Measurements from ENCODE around the gene LRRC4C.
A peak's percentile ranks its signal among the peaks of the same experiment; 100 is the strongest.

LRRC4C gene

DNA sequence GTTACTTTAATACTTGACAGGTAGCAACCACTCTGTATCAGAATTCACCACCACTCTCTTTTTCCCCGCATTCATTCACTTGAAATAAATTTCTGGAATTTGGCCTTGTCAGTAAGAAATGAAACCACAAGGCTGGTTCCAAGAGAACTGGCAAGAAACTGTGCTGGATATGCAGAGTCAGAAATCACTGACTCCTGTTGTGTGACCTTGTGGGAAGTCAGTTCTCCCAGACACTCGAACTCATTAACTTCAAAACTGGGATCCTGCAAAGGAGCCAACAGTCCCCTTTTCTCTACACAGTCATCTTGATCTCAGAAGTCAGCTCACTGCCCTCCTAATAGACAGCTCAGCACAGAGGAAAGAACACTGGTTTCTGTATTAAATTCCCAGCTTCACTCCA lies 142.7 kb downstream of the LRRC4C start:
- no peak overlapping the region for H3K23ac ChIP-seq (ENCODE audit: low read depth, low read length, poor library complexity)
- no peak overlapping the region for H3K9ac ChIP-seq (ENCODE audit: low read depth, low read length, poor library complexity)
- no peak overlapping the region for H3K18ac ChIP-seq (ENCODE audit: low read length)
- no peak overlapping the region for H2BK120ac ChIP-seq (ENCODE audit: low read depth, low read length)
- no peaks in the 10 kb centered on the region for H3K27me3 ChIP-seq (ENCODE audit: control insufficient read depth in 3 of 3, insufficient read depth in 3 of 3, low read depth in 1 of 3, low read length in 3 of 3)
- H3K79me1 ChIP-seq (ENCODE audit: low read depth, low read length), result no peaks in the 10 kb centered on the region
- peak overlapping the region; percentile 82 for H2AFZ ChIP-seq (ENCODE audit: low read length)
- no peak overlapping the region for H2BK5ac ChIP-seq (ENCODE audit: low read length)
- peaks cover 3 to 16% of the 10 kb centered on the region in 2 donors for H3K4me1 ChIP-seq (ENCODE audit: control insufficient read depth in 2 of 2, insufficient read depth in 1 of 2, low read depth in 1 of 2, low read length in 2 of 2)
- no peak overlapping the region for H3K14ac ChIP-seq (ENCODE audit: low read length)
- no peaks in the 10 kb centered on the region for H3K36me3 ChIP-seq (replicated peaks in 1 of 2; ENCODE audit: control insufficient read depth in 2 of 2, insufficient read depth in 2 of 2, low read length in 2 of 2)
- no peak overlapping the region for H2BK15ac ChIP-seq (ENCODE audit: low read length)
- no peak overlapping the region for H2BK12ac ChIP-seq (ENCODE audit: low read length)
- WGBS, 2 donors (ENCODE audit: extremely low coverage in 2 of 2, insufficient read length in 2 of 2, insufficient replicate concordance in 1 of 2), result no CpG with 5 or more reads among the region's 2 CpGs
- peaks cover 0 to 6% of the 10 kb centered on the region in 2 donors for H3K9me3 ChIP-seq (replicated peaks in 1 of 2; ENCODE audit: control insufficient read depth in 2 of 2, insufficient read depth in 1 of 2, low read depth in 1 of 2, low read length in 2 of 2)
- H3K4me3 ChIP-seq (ENCODE audit: low read length in 2 of 2), result no peak overlapping the region
- no peak overlapping the region for H2AK5ac ChIP-seq (ENCODE audit: low read depth, low read length)
- H4K91ac ChIP-seq (ENCODE audit: low read depth, low read length, poor library complexity), result no peak overlapping the region
- no peak overlapping the region for H4K8ac ChIP-seq (ENCODE audit: low read depth, low read length)
- no peak for DNase-seq (ENCODE audit: low spot score)
- no peak overlapping the region for H3K4me2 ChIP-seq (ENCODE audit: insufficient read depth, low read length, poor library complexity, severe bottlenecking)
- no peak overlapping the region for H3K27ac ChIP-seq (replicated peaks; ENCODE audit: low read length)
- no peak overlapping the region for H3K4ac ChIP-seq (ENCODE audit: low read length)

DNA sequence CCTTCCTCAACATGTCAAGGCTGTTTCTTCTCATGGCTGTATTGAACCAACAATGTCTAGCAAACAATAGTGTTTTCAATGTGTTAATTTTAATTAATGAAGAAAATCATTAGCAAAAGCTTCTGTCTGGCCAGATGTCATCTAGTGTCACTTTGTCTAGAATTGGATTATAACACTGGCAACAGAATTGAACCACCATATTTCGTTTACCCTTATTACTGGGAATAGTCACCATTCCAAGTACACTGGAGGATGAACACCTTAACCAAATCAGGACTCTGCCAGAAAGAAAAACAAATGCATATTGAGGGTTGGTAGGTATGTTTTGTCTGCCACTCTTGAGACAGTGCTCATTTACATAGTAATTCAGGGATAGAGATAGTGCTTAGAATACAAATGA lies 146.2 kb downstream of the LRRC4C start:
- Histone ChIP-seq H3K4me1 (ENCODE audit: control insufficient read depth in 2 of 2, insufficient read depth in 1 of 2, low read depth in 1 of 2, low read length in 2 of 2) (peaks cover 10 to 14% of the 10 kb centered on the region in 2 donors), H3K14ac (ENCODE audit: low read length) (no peak overlapping the region), H2AFZ (ENCODE audit: low read length) (no peak overlapping the region), H3K23ac (ENCODE audit: low read depth, low read length, poor library complexity) (no peak overlapping the region), H3K79me1 (ENCODE audit: low read depth, low read length) (no peaks in the 10 kb centered on the region), H2BK5ac (ENCODE audit: low read length) (no peak overlapping the region), H3K4ac (ENCODE audit: low read length) (no peak overlapping the region), H2BK12ac (ENCODE audit: low read length) (no peak overlapping the region), H3K9me3 (replicated peaks in 1 of 2; ENCODE audit: control insufficient read depth in 2 of 2, insufficient read depth in 1 of 2, low read depth in 1 of 2, low read length in 2 of 2) (no peaks in the 10 kb centered on the region), H3K4me3 (ENCODE audit: low read length in 2 of 2) (no peak overlapping the region), H3K27ac (replicated peaks; ENCODE audit: low read length) (no peak overlapping the region), H3K27me3 (ENCODE audit: control insufficient read depth in 3 of 3, insufficient read depth in 3 of 3, low read depth in 1 of 3, low read length in 3 of 3) (no peaks in the 10 kb centered on the region), H2BK15ac (ENCODE audit: low read length) (no peak overlapping the region), H3K9ac (ENCODE audit: low read depth, low read length, poor library complexity) (no peak overlapping the region), H3K18ac (ENCODE audit: low read length) (no peak overlapping the region), H3K4me2 (ENCODE audit: insufficient read depth, low read length, poor library complexity, severe bottlenecking) (no peak overlapping the region), H2AK5ac (ENCODE audit: low read depth, low read length) (no peak overlapping the region), H3K36me3 (replicated peaks in 1 of 2; ENCODE audit: control insufficient read depth in 2 of 2, insufficient read depth in 2 of 2, low read length in 2 of 2) (no peaks in the 10 kb centered on the region), H2BK120ac (ENCODE audit: low read depth, low read length) (no peak overlapping the region), H4K91ac (ENCODE audit: low read depth, low read length, poor library complexity) (no peak overlapping the region), H4K8ac (ENCODE audit: low read depth, low read length) (no peak overlapping the region)
- no CpG with 5 or more reads among the region's 1 CpG for WGBS, 2 donors (ENCODE audit: extremely low coverage in 2 of 2, insufficient read length in 2 of 2, insufficient replicate concordance in 1 of 2)
- DNase-seq (ENCODE audit: low spot score), result no peak

DNA sequence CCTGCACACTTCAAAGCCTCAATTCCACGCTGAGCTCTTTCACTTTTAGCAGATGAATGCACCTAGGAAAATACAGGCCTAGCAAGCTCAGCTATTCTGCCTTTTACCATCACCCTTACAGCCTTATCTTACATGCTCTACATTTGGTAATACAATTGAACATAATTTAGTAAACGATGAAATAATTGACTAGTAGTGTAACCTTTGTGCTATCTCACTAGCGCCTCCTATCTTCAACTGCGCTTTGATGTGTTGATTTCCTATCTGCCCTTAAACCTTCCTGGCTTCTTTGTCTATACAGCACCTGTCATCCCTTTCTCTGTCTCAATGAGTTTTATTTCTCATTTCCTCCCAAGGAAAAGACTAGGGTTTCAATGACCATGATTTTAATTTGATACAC lies 149.7 kb downstream of the LRRC4C start:
- no peak overlapping the region for H3K14ac ChIP-seq (ENCODE audit: low read length)
- H2BK15ac ChIP-seq (ENCODE audit: low read length), result no peak overlapping the region
- H3K4me3 ChIP-seq (ENCODE audit: low read length in 2 of 2), result no peak overlapping the region
- H3K23ac ChIP-seq (ENCODE audit: low read depth, low read length, poor library complexity), result no peak overlapping the region
- H4K91ac ChIP-seq (ENCODE audit: low read depth, low read length, poor library complexity), result no peak overlapping the region
- no peak overlapping the region for H4K8ac ChIP-seq (ENCODE audit: low read depth, low read length)
- H2BK120ac ChIP-seq (ENCODE audit: low read depth, low read length), result no peak overlapping the region
- DNase-seq (ENCODE audit: low spot score), result no peak
- no peaks in the 10 kb centered on the region for H3K27me3 ChIP-seq (ENCODE audit: control insufficient read depth in 3 of 3, insufficient read depth in 3 of 3, low read depth in 1 of 3, low read length in 3 of 3)
- no peak overlapping the region for H3K18ac ChIP-seq (ENCODE audit: low read length)
- H3K9ac ChIP-seq (ENCODE audit: low read depth, low read length, poor library complexity), result no peak overlapping the region
- WGBS, 2 donors (ENCODE audit: extremely low coverage in 2 of 2, insufficient read length in 2 of 2, insufficient replicate concordance in 1 of 2), result no CpG with 5 or more reads among the region's 4 CpGs
- no peak overlapping the region for H3K27ac ChIP-seq (replicated peaks; ENCODE audit: low read length)
- peaks cover 15 to 30% of the 10 kb centered on the region in 2 donors for H3K4me1 ChIP-seq (ENCODE audit: control insufficient read depth in 2 of 2, insufficient read depth in 1 of 2, low read depth in 1 of 2, low read length in 2 of 2)
- no peak overlapping the region for H3K4me2 ChIP-seq (ENCODE audit: insufficient read depth, low read length, poor library complexity, severe bottlenecking)
- no peak overlapping the region for H2AFZ ChIP-seq (ENCODE audit: low read length)
- H3K36me3 ChIP-seq (replicated peaks in 1 of 2; ENCODE audit: control insufficient read depth in 2 of 2, insufficient read depth in 2 of 2, low read length in 2 of 2), result no peaks in the 10 kb centered on the region
- no peaks in the 10 kb centered on the region for H3K79me1 ChIP-seq (ENCODE audit: low read depth, low read length)
- no peak overlapping the region for H2AK5ac ChIP-seq (ENCODE audit: low read depth, low read length)
- no peak overlapping the region for H3K4ac ChIP-seq (ENCODE audit: low read length)
- no peak overlapping the region for H2BK5ac ChIP-seq (ENCODE audit: low read length)
- H2BK12ac ChIP-seq (ENCODE audit: low read length), result no peak overlapping the region
- no peaks in the 10 kb centered on the region for H3K9me3 ChIP-seq (replicated peaks in 1 of 2; ENCODE audit: control insufficient read depth in 2 of 2, insufficient read depth in 1 of 2, low read depth in 1 of 2, low read length in 2 of 2)

DNA sequence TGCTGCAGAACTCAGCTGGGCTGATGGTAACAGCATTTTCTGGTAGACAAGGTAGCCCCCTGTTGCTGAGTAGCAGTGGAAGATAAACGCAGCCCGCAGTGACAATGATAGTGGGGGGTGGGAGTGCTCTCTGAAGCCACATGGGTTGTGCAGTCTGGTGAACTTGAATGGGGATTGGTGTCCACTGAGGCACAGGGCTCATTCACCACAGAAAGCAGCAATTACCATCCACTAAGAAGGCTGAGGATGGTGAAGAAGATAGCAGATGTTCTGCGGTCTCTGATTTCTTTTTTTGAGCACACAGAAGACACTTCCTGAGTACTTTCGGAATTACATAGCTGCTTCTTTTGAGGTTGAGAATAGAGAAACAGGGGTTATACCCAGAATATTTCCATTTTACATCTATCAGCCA lies 150.3 kb downstream of the LRRC4C start:
- Histone ChIP-seq H3K79me1 (ENCODE audit: low read depth, low read length) (no peaks in the 10 kb centered on the region), H4K91ac (ENCODE audit: low read depth, low read length, poor library complexity) (no peak overlapping the region), H4K8ac (ENCODE audit: low read depth, low read length) (no peak overlapping the region), H2AK5ac (ENCODE audit: low read depth, low read length) (no peak overlapping the region), H2BK12ac (ENCODE audit: low read length) (no peak overlapping the region), H3K4me1 (ENCODE audit: control insufficient read depth in 2 of 2, insufficient read depth in 1 of 2, low read depth in 1 of 2, low read length in 2 of 2) (peaks cover 15 to 30% of the 10 kb centered on the region in 2 donors), H2BK15ac (ENCODE audit: low read length) (peak overlapping the region; percentile 35), H2BK5ac (ENCODE audit: low read length) (peak overlapping the region; percentile 44), H3K4ac (ENCODE audit: low read length) (no peak overlapping the region), H3K36me3 (replicated peaks in 1 of 2; ENCODE audit: control insufficient read depth in 2 of 2, insufficient read depth in 2 of 2, low read length in 2 of 2) (no peaks in the 10 kb centered on the region), H3K9ac (ENCODE audit: low read depth, low read length, poor library complexity) (no peak overlapping the region), H2BK120ac (ENCODE audit: low read depth, low read length) (no peak overlapping the region), H3K27ac (replicated peaks; ENCODE audit: low read length) (peak overlapping the region; percentile 94), H3K23ac (ENCODE audit: low read depth, low read length, poor library complexity) (no peak overlapping the region), H3K27me3 (ENCODE audit: control insufficient read depth in 3 of 3, insufficient read depth in 3 of 3, low read depth in 1 of 3, low read length in 3 of 3) (no peaks in the 10 kb centered on the region), H3K18ac (ENCODE audit: low read length) (peak overlapping the region; percentile 88), H3K4me2 (ENCODE audit: insufficient read depth, low read length, poor library complexity, severe bottlenecking) (no peak overlapping the region), H3K14ac (ENCODE audit: low read length) (no peak overlapping the region), H3K9me3 (replicated peaks in 1 of 2; ENCODE audit: control insufficient read depth in 2 of 2, insufficient read depth in 1 of 2, low read depth in 1 of 2, low read length in 2 of 2) (no peaks in the 10 kb centered on the region), H3K4me3 (ENCODE audit: low read length in 2 of 2) (no peak overlapping the region), H2AFZ (ENCODE audit: low read length) (no peak overlapping the region)
- no CpG with 5 or more reads among the region's 4 CpGs for WGBS, 2 donors (ENCODE audit: extremely low coverage in 2 of 2, insufficient read length in 2 of 2, insufficient replicate concordance in 1 of 2)
- DNase-seq (ENCODE audit: low spot score), result no peak
